NOMO-1 treated with DMSO at 0.1 percent for 48 hours (cell line): ENCODE data around the gene DLEC1.
"Not testable (repeated sequence)": the region's sequence is repeated elsewhere in the genome, so short reads cannot be mapped to it uniquely, and the experiment has no call there.

Source experiments
- DNase-seq: peaks from one replicate; lab custom pipeline; 2025; ENCODE audit not compliant: unreplicated experiment; lab: John Stamatoyannopoulos, UW

The DLEC1 gene

DNA sequence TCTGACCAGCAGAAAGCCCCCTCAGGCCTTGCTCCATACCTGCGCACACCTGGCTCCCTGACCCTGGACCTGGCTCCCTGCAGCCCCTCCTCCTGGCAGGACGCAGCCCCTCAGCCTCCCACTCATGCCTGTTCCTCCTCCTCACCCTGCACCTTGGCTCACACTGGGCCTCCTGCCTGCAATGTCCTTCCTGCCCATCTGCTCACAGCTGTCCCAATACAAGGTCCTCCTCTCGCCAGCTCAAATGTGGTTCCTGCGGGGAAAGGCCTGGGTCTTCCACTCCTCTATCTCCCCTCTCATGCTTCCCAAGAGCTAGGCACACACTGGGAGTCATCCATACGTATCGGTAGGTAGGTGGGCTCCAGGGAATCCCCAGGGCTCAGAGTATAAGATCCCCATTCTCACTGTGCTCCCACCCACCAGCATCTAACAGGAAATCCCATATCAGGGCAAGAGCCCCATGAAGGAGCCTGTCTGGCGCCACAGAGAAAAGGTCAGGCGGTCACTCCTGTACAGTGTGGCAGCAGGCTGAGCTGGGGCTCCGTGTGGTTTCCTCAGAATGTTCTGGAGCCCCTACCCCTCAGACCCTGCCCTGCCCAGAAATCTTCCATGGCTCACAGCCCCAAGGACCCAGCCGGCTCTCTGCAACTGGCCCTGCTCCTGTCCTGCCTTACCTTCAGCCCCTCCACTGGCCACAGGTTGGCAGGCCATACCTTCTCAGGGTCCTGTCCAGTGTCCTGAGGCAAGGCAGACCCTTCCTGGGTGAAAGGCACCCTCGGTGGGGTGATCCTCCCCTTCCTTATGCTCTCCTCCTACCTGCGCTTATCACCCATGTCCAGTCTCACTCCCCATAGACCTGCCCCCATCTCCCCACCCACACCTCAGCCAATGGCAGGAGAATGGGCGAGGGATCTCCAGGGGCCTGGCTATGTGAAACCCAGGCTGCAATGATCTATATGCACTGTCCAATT, 20.4 kb upstream of the DLEC1 start:
- DNase-seq = no peak

DNA sequence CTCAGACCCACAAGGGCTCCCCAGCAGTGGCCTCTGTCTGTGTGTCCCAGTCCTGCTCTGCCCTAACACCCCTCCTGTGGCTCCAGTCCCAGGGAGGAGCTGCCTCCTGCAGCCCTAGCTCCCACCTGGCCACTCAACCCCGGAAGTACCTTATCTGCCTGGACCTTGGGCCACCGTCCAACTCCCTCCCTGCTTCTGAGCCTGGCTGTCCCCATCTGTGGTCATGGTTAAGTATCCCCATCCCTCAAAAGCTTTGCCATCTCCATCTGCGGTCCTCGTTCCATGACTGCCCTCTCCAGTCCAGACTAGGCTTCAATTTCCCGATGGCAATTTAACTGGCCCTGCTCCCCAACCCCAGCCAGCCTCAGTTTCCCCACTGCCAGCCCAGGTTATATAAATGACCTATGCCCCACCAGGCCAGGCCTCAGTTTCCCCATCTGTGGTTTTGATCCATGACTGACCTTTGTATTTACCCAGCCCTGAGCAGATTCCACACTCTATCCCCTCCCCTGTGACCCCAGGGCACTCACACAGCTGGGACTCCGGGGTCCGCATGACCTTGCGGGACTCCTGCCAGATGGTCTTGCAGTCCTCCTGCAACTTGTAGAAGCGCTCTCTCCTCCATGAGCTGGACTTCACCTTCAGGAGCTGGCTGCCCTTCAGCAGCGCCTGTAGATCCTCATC, 19.2 kb upstream of the DLEC1 start:
- DNase-seq = no peak

DNA sequence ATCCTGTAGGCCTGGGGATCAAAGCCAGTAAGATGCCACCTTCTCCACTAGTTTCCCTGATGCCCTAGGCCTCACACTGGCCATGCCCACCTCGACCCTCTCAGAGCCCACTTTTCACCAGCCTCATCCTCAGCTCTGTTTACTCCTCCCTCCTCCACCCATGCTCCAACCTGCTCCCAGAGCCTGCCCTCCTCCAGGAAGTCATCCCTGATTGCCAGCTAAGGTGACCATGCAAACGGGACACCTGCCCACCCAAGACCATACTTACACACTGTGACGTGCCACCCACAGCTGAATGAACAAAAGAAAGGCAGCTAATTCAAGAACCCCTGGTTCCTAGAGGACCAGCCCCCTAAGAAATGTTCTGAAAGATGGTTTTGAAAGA, 18.7 kb upstream of the DLEC1 start:
- no peak for DNase-seq

DNA sequence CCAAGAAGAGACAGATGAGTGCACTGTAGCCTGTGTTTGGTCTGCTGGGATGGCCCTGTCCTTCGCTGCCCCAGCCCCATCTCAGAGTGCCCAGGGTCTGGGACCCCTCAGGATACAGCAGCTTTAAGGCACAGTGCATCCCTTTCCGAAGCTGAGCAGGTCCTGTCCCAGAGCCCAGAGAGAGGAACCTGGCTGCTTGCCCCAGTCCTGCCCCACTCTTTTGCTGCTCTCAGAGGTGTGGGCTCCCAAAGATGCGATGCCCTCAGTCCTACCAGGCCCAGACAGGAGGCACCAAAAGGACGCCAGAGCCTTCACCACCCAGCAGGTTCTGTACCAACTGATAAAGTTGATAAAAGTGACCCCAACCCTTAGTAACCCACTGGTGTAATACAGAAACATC, 17.8 kb upstream of the DLEC1 start:
- no peak for DNase-seq

- DNase-seq = no peak
Observed at GRCh38 chr3:38022301-38022700, 16.7 kb upstream of the DLEC1 start.

DNA sequence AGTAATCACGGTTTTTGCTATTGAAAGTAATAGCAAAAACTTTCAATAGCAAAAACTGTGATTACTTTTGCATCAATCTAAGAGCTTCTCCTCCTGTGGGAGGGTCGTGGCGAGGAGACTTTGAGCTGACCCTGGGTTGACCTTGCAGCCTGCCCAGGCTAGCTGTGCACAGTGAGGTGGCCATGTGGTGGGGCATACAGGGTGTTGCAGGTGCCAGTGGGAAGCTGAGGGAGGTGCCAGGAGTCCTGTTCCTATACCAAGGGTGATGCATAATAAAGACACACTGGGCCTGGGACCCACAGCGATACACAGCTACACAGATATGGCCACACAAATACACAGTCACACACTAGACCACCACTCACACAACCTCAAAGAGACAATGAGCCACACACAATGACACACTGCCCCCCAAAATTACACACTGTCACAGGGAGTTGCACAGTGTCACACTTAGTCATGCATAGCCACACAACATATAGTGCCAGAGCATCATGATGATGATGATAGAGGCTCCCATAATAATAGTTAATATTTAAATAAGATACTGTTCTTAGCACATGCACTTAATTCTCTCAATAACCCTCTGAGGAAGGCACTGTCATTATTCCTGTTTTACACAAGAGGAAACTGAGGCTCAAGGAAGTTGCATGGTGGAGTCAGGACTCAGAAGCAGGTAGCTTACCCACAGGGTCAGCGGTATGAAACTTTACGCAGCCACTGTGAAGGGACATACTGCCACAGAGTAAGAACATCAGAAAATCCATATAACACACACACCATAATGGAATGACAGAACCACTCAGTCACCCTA, 15.9 kb upstream of the DLEC1 start:
- no peak for DNase-seq

DNA sequence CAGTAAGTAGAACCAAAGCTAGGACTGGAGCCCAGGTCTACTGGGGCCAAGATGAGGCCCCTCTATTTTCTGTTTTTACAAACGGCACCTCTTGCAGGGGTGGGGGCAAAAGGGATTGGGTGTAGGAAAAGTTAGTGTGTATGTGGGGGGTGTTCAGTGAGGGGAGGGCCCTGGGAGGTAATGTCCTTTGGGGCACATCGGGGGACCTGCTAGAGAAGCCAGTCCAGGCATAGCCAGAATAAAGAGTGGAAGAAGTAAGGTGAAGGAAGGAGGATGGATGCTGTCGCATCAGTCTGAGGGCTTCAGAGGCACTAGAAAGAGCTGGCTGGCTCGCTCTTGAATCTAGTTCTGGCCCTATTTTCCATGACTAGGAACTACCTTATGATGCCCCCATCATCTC, 12.2 kb upstream of the DLEC1 start:
- DNase-seq = no peak

DNA sequence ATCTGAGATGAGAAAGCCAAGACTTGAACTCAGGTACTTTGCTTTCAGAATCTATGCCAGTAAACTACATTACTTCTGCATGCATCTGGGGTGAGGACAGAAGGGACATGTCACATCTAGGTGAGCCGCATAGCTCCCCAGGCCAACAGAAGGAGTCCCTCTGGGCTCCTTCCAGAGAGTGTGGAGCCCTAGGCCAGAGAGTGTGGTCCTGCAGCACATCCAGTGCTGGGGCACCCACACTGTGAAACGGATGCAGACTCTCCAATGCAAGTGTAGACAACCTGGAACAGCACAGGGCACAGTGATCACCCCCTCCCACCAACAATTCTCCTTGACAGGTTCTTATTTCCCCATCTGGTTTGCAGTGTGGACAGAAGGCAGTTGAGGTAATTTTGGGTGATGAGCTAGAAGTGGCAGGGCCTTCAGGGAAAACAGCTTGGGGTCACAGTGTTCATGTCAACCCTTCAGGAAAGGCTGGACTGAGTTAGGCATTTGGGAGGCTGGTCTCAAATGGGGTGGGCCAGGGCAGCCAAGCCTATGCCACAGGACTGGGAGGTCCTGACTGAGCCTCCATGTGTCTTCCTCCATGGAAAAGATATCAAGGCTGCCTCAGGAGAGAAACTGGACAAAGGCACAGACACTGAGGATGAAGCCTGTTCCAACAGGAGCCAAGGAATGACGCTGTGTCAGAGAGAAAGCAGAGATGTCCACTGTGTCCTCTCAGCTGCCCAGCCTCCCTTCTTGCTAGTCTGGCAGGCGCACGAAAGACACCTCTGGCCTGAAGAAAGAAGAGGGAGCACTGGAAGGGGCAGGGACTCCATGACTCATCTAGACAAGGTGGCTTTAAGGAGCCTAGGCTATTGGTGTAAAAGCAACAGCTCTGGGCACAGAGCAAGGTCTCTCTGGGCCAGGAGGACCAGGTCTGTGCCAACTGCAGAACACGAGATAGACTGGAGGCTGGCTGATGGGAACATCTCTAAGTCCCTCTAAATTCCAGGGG, 11.2 kb upstream of the DLEC1 start:
- no peak for DNase-seq

- no peak for DNase-seq
Observed at GRCh38 chr3:38028621-38029361, 10.2 kb upstream of the DLEC1 start.

DNA sequence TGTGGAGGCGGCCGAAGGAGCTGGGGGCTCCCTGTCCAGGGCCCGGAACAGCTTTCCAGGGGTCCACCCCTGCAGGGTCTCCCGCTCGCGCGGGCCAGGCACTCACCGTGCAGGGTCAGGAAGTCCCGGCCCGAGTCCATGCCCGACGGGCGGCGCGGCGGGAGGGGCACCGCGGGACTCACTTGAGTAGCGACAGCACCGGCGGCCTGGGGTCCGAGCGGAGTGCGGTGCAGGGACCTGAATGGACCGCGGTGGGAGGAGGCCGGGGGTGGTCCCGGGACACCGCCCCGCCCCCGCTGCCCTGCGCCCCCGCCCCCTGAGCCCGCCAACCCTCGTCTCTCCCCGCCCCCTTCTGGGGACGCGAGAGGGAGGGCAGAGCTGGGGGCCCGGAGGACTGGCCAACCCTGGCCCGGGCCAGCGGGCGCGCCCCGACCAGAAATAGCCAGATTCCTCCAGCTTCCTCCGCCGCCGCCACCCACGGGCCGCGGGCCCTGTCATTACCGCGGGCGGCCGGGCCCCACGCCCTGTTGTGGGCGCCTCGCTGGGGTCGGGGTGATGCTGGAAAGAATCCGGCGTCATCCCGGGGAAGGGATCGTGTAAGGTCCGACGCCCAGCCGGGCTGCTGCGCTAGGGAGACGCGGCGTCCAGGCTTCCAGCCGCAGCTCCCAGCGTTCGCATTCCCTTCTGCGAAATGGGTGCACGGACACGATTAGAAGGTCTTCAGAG, 9.4 kb upstream of the DLEC1 start, which contains the start of gene PLCD1:
Gene PLCD1 (minus strand): TSS at position 243 of the 726 bp plus-strand sequence. CDS start 103 bp downstream, at position 140.
- DNase-seq = peak; percentile 40

DNA sequence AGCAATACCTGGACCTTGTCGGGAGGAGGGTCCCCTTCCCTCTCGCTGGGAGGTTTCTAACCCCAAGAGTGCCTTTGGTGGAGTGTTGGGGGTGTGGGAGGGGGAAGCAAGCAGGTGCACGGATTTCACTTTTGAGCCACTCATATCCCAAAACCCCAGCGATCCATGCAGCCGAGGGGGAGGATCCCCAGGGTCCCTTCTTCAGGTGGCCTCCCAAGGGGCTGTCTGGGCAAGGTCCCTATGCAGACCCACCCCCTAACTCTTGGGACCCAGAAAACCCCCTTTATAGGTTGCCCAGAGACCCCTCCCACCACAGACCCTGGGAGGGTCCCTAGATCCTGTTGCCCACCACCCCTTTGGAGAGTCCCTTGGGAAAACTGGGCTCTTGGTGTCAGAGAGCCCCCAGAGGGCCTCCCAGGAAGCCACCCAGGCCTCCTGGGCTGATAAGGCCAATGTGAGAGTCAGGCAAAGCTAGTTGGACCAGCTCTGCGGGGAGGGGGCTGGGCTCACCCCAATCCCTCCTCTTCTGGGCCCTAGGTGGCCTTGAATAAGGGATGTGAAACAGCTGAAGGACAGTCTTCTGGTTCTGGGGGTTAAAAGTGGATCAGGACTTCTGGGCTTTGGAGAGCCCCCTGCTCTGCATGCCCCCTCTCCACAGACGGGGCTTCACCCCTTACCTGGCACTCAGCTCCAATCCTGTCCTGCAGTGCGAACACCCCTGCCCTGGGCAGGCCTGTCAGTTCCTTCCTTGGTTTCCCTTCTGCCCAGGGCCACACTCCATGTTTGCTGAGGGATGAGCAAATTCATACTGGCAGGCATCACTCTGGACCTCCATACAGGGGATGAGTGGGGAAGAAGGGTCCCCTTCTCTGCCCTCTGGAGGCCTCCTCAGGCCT, 8.6 kb upstream of the DLEC1 start:
- no peak for DNase-seq

DNA sequence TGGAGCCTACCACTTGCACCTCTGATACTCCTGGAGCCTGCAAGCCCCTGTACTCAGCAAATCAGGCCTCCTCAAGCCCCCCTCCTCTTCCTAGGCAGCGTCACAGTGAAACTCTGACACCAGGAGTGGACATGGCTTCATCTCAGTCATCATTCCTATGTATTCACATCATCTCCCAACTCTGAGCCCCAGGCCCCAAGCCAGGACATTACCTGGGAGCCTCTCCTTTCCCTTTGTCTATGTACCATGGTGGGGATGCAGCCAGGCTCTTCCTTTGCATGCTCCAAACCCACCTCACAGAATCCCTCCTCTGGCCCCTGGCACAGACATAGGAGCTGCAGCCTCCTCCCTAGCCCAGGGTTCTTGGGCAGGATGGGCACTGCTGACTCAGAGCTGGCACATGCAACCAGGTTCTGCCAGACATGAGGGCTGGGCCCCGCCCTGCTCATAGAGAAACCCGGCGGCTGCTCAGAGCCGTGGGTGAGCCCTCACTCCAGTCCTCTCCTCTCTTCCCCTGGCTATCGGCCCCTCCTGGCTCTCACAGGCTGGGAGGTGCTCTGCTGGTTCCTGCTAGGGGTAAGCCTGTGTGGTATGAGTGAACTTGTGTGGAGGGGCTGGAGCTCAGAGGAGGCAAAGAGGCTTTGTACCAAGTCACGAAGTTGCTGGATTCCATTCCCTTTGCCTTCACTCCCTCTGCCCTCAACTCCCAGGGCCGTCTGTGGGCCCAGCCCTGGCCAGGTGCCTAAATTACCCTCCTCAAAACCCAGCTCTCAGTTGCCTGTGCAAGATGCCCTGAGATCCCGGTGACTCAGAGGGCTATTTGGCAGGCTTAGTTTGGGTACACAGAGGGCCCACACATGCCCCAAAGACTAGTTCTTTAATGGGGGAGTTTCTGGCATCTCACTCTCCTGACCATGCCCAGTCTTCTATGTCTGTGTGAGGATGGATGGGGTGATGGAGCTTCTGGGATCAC, 7.7 kb upstream of the DLEC1 start:
- no peak for DNase-seq

GRCh38 chr3:38032328-38032865, 6.6 kb upstream of the DLEC1 start:
- no peak for DNase-seq

GRCh38 chr3:38033586-38033985, 5.4 kb upstream of the DLEC1 start:
- not testable (repeated sequence) for DNase-seq

DNA sequence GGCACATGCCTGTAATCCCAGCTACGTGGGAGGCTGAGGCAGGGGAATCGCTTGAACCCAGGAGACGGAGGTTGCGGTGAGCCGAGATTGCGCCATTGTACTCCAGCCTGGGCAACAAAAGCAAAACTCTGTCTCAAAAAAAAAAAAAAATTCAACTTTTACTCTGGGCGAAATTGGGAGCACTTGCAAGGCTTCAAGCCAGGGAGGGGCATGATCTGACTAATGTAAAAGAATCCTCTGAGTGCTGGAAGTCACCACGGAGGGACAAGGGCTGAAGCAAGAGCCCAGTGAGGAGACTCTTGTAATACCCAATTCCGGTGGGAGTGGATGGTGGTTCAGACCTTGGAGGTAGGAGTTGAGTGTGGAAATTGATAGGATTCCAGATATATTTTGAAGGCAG, 4.7 kb upstream of the DLEC1 start:
- DNase-seq = not testable (repeated sequence)

DNA sequence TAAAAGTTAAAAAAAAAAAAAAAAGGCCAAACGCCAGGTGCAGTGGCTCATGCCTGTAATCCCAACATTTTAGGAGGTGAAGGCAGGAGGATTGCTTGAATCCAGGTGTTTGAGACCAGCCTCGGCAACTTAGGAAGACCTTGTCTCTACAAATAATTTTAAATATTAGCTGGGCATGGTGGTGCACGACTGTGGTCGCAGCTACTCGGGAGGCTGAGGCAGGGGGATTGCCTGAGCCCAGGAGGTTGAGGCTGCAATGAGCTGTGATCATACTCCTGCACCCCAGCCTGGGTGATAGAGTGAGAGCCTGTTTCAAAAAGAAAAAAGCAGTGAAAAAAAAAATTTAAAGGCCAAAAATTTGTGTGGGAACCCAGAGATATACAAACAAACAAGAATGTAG, 2.7 kb upstream of the DLEC1 start:
- no peak for DNase-seq
